Muscle layer of colon (tissue), 2 donors: ENCODE measurements around the gene ZFP91.

Experiments used
- H3K27ac ChIP-seq: one replicate; pipeline ENCODE4 v1.7.0; 2013; ENCODE audit warnings: low read depth, mild to moderate bottlenecking, low read length, moderate library complexity
- H3K27me3 ChIP-seq, 2 donors: one replicate each; pipeline ENCODE4 v1.7.0; 2013; ENCODE audit warnings: low read length in 2 of 2, mild to moderate bottlenecking in 2 of 2; ENCODE audit not compliant: insufficient read depth in 2 of 2, control insufficient read depth in 1 of 2
- H3K36me3 ChIP-seq: one replicate; pipeline ENCODE4 v1.7.0; 2013; ENCODE audit warnings: mild to moderate bottlenecking, low read length; ENCODE audit not compliant: insufficient read depth
- H3K4me1 ChIP-seq: one replicate; pipeline ENCODE4 v1.7.0; 2013; ENCODE audit warnings: mild to moderate bottlenecking, low read length; ENCODE audit not compliant: insufficient read depth
- H3K4me3 ChIP-seq, 2 donors: one replicate each; pipeline ENCODE4 v1.7.0; 2013; ENCODE audit warnings: low read length in 2 of 2, low read depth in 1 of 2, mild to moderate bottlenecking in 1 of 2, moderate library complexity in 1 of 2
- H3K9ac ChIP-seq: one replicate; pipeline ENCODE4 v1.7.0; 2013; ENCODE audit warnings: low read length
- H3K9me3 ChIP-seq: one replicate; pipeline ENCODE4 v1.7.0; 2013; ENCODE audit warnings: mild to moderate bottlenecking, low read length
- donor health status: abdominal sarcoma.
- donor health status: Adenocarcinoma of cecum.

ZFP91 gene

DNA sequence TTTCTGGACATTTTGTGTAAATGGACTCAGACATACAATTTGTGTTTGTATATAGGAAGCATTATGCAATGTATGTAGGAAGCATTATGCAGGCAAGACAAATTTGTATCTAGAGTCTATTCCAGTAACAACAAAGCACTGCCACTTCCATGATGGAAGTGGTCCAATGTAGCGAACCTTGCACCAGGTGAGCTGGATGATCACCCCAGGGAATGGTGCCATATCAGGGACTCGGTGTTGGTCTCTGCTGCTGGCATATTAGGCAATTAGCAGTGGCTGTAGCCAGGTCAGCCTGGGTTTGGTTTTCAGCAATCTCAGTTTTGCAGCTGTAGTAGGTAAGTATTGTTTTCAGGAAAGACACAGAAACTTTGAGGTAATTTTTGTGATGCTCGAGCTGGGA lies 12.8 kb downstream of the ZFP91 start:
- no peak overlapping the region for H3K27ac ChIP-seq
- no peak overlapping the region for H3K9ac ChIP-seq
- H3K4me3 ChIP-seq, result no peak overlapping the region
- H3K36me3 ChIP-seq, result no peaks in the 10 kb centered on the region
- no peaks in the 10 kb centered on the region for H3K27me3 ChIP-seq
- H3K4me1 ChIP-seq, result no peaks in the 10 kb centered on the region
- no peaks in the 10 kb centered on the region for H3K9me3 ChIP-seq

GRCh38 chr11:58592760-58593472 lies 14.1 kb downstream of the ZFP91 start:
- no peak overlapping the region for H3K4me3 ChIP-seq
- H3K9me3 ChIP-seq, result no peaks in the 10 kb centered on the region
- H3K27ac ChIP-seq, result no peak overlapping the region
- no peaks in the 10 kb centered on the region for H3K36me3 ChIP-seq
- no peaks in the 10 kb centered on the region for H3K4me1 ChIP-seq
- no peak overlapping the region for H3K9ac ChIP-seq
- H3K27me3 ChIP-seq, result no peaks in the 10 kb centered on the region

- Histone ChIP-seq H3K4me3 (no peak overlapping the region), H3K4me1 (no peaks in the 10 kb centered on the region), H3K9ac (no peak overlapping the region), H3K27ac (no peak overlapping the region), H3K36me3 (no peaks in the 10 kb centered on the region), H3K27me3 (no peaks in the 10 kb centered on the region), H3K9me3 (no peaks in the 10 kb centered on the region)
Measured at GRCh38 chr11:58594826-58595225, 16.0 kb downstream of the ZFP91 start.

- H3K36me3 ChIP-seq, result no peaks in the 10 kb centered on the region
- H3K9me3 ChIP-seq, result no peaks in the 10 kb centered on the region
- no peak overlapping the region for H3K27ac ChIP-seq
- no peak overlapping the region for H3K9ac ChIP-seq
- H3K27me3 ChIP-seq, result no peaks in the 10 kb centered on the region
- no peak overlapping the region for H3K4me3 ChIP-seq
- no peaks in the 10 kb centered on the region for H3K4me1 ChIP-seq
Measured at GRCh38 chr11:58596621-58597020, 17.8 kb downstream of the ZFP91 start.

GRCh38 chr11:58597486-58598144 lies 18.8 kb downstream of the ZFP91 start:
- Histone ChIP-seq H3K4me1 (no peaks in the 10 kb centered on the region), H3K27ac (no peak overlapping the region), H3K9me3 (no peaks in the 10 kb centered on the region), H3K4me3 (no peak overlapping the region), H3K27me3 (no peaks in the 10 kb centered on the region), H3K9ac (no peak overlapping the region), H3K36me3 (no peaks in the 10 kb centered on the region)

DNA sequence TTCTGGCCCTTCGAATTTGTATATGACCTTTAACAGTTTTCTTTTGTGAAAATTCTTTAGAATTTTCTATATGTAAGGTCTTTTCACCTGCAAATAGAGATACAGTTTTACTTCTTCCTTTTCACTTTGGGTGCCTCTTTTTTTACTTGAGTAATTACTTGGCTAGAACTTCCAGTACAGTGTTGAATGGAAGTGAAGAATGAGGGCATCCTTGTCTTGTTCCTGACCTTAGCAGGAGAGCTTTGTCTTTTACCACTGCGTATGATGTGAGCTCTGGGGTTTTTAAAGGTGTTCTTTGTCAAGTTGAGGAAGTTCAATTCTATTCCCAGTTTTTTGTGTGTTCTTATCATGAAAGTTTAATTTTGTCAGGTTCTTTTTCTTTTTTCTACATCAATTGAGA lies 21.6 kb downstream of the ZFP91 start:
- no peaks in the 10 kb centered on the region for H3K4me1 ChIP-seq
- no peak overlapping the region for H3K4me3 ChIP-seq

DNA sequence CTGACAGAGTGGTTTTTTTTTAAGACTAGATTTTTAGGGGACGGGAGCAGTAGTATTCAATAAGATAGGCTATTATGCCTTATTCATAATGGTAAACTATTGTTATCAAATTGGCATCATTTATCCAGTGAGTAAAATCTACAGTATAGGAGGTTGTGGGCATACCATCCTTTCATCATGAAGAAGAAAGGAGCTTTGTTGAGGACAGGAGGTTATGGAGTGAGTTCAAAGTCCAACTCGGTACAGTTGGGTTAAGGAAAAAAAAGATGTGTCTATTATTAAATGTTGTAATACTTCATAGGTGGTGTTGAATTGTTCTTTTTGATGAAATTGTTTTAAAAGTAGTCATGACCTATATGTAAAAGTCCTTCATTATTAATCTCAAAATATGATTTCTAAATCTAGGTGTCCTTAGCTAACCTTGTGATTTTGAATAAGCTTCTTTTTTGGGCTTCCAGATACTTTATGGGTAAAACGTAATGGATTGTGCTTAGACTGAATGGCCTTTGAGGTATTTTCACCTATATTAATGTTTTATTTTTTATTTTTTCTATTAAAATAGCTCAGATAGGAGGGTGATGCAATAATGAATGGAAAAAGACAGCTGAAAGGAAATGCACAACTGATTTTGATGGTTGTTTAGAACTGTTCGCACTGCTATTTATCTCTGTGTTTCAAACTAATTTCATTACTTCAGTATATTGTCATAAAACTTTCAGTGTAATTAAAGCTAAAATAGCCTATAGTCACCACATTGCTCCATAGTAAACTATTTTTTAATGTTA lies 28.3 kb downstream of the ZFP91 start:
- Histone ChIP-seq H3K4me1 (no peaks in the 10 kb centered on the region), H3K4me3 (no peak overlapping the region), H3K9ac (no peak overlapping the region), H3K27ac (no peak overlapping the region), H3K27me3 (no peaks in the 10 kb centered on the region), H3K36me3 (peaks cover 24% of the 10 kb centered on the region), H3K9me3 (no peaks in the 10 kb centered on the region)

More for the DNA sequence above, 21.6 kb downstream of the ZFP91 start:
- no peaks in the 10 kb centered on the region for H3K9me3 ChIP-seq
- no peak overlapping the region for H3K9ac ChIP-seq
- no peaks in the 10 kb centered on the region for H3K27me3 ChIP-seq
- no peaks in the 10 kb centered on the region for H3K36me3 ChIP-seq
- H3K27ac ChIP-seq, result no peak overlapping the region

- Histone ChIP-seq H3K27ac (no peak overlapping the region), H3K4me1 (no peaks in the 10 kb centered on the region), H3K4me3 (no peak overlapping the region), H3K27me3 (no peaks in the 10 kb centered on the region), H3K36me3 (peaks cover 36% of the 10 kb centered on the region), H3K9me3 (no peaks in the 10 kb centered on the region), H3K9ac (no peak overlapping the region)
Measured at GRCh38 chr11:58608331-58608730, 29.5 kb downstream of the ZFP91 start.

DNA sequence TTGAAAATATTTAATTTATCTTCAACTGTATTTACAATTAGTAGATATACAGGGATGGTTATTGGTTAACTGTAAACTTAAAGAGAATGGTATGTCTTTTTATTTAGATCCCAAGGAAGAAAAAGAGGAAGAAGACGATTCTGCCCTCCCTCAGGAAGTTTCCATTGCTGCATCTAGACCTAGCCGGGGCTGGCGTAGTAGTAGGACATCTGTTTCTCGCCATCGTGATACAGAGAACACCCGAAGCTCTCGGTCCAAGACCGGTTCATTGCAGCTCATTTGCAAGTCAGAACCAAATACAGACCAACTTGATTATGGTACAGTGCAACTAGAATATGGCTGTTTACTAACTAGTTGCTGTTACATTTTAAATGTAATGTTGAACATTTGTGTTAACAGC lies 30.9 kb downstream of the ZFP91 start:
- Histone ChIP-seq H3K9ac (no peak overlapping the region), H3K27ac (no peak overlapping the region), H3K4me1 (no peaks in the 10 kb centered on the region), H3K4me3 (no peak overlapping the region), H3K9me3 (no peaks in the 10 kb centered on the region), H3K27me3 (no peaks in the 10 kb centered on the region), H3K36me3 (peaks cover 50% of the 10 kb centered on the region)

GRCh38 chr11:58613228-58613627 lies 34.4 kb downstream of the ZFP91 start:
- Histone ChIP-seq H3K27ac (no peak overlapping the region), H3K36me3 (peaks cover 81% of the 10 kb centered on the region), H3K9me3 (no peaks in the 10 kb centered on the region), H3K4me3 (no peak overlapping the region), H3K9ac (no peak overlapping the region), H3K4me1 (peaks cover 4% of the 10 kb centered on the region), H3K27me3 (no peaks in the 10 kb centered on the region)

GRCh38 chr11:58615559-58615958 lies 36.7 kb downstream of the ZFP91 start:
- Histone ChIP-seq H3K9me3 (no peaks in the 10 kb centered on the region), H3K27me3 (no peaks in the 10 kb centered on the region), H3K9ac (no peak overlapping the region), H3K27ac (no peak overlapping the region), H3K4me3 (no peak overlapping the region), H3K4me1 (peaks cover 4% of the 10 kb centered on the region), H3K36me3 (peaks cover 81% of the 10 kb centered on the region)
